K562 treated with DMSO at 1 percent for 4 hours (cell line): ENCODE measurements around the gene C2orf42. TPM values are rescaled to one million over a fixed set of nuclear protein-coding genes. Genes with fewer than 3 reads are reported as not detected.

Experiments
- total RNA-seq: library from RNA; unstranded; fragments of 300-600 nt; gene quantifications from 2 replicates; pipeline ENCODE4 v1.2.3, GENCODE V29; 2022; ENCODE audit not compliant: insufficient read depth

Gene C2orf42
- 4.6 and 6.0 TPM in 2 replicates for total RNA-seq

DNA sequence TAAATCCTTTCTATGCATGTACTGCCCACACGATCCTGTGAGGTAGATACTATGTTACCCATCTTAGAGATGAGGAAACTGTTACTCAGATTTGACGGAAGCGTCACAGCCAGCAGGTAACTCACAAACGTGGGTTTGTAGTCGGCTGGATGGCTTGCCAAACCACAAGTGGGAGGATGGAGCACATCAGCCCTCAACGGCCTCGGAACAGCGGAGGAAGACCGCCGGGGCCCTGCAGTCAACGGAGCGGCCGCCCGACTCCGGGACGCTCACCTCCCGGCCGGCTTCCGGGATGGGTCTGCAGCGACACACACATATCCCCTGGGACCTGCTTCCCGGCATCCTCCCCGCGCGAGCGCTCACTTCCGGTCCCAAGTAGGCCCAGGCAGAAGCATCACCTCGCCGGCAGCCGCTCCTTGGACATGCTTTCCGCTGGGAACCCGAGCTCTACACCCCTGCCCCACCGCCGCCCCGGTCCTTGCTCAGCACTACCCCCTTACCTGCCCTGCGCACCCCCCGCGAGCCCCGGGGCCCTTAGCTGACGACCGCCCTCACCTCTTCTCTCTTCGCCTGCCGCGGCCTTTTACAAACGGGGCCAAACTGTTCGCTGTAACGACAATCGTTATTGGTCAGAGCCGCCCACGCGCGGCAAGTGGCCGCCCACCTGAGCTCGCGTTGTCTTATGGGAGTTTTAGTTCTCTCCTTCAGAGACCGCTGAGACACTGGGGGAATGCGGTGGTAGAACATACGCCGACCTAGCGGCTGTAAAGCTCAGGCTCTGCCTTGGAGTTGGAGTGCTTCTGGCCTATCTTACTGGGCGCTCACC is at the start of gene C2orf42:
Gene C2orf42, minus strand, starts transcription at position 602 of the 826 bp plus-strand sequence. CDS start 9,034 bp downstream, outside the sequence.

Other genes with a start within 250 kb of the C2orf42 start
- 0.75 and 1.8 TPM in 2 replicates for gene ASPRV1, start 229.4 kb downstream of the C2orf42 start, total RNA-seq
- 404 and 505 TPM in 2 replicates for gene PCBP1, start 103.5 kb downstream of the C2orf42 start, total RNA-seq
- gene TIA1, start 57.6 kb upstream of the C2orf42 start, total RNA-seq = 30.2 and 37.2 TPM in 2 replicates
- gene PCYOX1, start 67.1 kb upstream of the C2orf42 start, total RNA-seq = 15.1 and 22.0 TPM in 2 replicates
- gene SNRPG, start 102.7 kb upstream of the C2orf42 start, total RNA-seq = 208 and 262 TPM in 2 replicates
- gene FAM136A, start 111.0 kb upstream of the C2orf42 start, total RNA-seq = 37.3 and 42.6 TPM in 2 replicates